Stimulated activated CD4-positive, alpha-beta T cell treated with anti-CD3 and anti-CD28 coated beads, Interleukin-12 subunit alpha, Interleukin-12 subunit beta, amount 100 ng/mL, for 24 hours (primary cell): ENCODE data around the gene TCP11X2.
"Not testable (repeated sequence)": the region's sequence is repeated elsewhere in the genome, so short reads cannot be mapped to it uniquely, and the experiment has no call there.

Source experiments
- DNase-seq, 2 experiments: peaks; one replicate each; pipeline ENCODE4 v3.0.0-alpha.2; 2020; ENCODE audit warnings: low read depth in 2 of 2

TCP11X2 gene

DNA sequence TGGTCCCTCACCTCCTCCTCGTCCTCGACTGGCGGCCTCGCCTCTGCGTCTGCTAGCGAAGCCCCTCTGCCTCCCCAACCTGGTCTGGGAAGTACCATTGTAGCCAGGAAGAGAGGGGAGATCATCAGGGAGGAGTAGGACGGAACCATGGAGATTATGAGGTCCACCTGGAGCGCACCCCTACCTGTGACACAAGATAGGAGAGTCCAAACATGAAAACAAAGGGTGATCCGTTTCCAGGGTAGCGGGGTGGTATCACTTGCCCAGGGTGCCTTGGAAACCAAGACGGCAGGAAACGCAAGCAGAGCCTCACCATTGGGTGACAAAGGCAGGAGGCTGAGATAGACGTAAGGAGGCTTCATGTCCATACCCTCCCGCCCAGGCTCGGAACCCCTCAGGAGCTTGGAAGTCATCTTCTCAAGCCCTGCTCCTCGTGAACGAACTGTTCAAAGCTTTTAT is at the start of gene TCP11X2:
TCP11X2 (minus strand) TSS at position 51 of the 459 bp plus-strand sequence.
- not testable (repeated sequence) for DNase-seq

DNA sequence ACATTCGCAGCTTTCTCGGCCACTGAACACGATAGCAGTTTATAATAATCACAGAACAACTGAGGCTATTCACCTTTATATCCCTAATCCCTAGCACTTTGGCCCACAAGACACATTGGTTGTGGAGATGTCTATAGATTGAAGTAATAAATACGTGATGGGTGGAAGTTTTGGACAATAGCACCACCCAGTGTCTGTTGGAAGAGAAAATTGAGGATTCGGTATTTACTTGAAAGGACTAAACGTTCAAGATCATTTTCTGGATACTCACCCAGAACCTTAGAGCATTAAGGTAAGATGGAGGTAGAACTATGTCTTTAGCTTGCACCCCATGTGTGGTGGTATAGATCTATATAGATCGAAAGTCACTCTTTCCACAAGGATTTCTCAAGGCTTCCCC is 45.7 kb upstream of the TCP11X2 start:
- no peak for DNase-seq

DNA sequence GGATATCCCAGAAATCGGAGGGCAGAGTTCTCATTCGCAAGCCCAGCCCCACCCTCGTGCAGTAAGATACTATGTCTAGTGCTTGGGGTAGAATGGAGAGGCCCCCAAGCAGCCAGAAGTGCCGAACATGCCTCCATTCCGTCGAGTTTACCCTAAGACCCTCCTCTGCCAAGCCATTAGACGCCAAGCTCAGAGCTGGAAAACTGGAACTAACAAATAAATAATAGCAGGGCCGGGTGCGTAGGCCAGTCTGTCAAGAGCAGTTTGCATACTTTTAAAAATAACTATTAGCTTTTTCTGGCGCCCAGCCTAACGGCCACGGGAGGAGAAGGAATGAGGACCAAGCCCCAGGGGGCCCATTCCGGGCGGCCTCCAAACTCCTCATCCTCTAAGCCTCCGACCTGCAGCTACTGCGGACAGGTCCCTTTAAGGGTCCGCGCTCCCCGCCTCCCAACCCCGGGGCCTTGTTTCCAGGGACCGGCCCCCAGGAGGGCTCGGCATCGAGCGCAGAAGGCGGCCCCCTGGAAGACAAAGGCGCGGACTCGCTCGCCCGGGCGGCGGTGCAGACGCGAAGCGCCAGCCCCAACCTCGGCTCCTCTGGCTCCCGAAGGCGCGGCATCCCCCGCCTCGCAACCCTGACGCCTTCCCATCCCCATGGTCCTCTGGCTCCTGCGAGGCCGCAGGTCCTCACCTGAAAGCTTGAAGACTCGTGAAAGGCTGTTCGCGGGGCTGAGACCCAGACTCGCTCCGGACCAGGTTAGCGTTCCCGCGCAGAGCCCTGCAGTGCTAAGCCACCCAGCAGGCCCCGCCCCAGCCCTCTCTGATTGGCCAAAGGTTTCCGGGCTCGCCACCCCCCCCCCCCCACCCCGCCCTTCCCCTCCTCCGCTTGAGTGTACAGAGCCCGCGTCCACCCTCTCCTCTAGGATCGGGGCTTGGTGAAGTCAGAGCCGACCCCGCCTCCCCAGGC is 44.6 kb upstream of the TCP11X2 start, which contains the start of gene TMSB15A:
TMSB15A (minus strand) TSS at position 765 of the 967 bp plus-strand sequence.
- peak; percentile 19 to 56 for DNase-seq

DNA sequence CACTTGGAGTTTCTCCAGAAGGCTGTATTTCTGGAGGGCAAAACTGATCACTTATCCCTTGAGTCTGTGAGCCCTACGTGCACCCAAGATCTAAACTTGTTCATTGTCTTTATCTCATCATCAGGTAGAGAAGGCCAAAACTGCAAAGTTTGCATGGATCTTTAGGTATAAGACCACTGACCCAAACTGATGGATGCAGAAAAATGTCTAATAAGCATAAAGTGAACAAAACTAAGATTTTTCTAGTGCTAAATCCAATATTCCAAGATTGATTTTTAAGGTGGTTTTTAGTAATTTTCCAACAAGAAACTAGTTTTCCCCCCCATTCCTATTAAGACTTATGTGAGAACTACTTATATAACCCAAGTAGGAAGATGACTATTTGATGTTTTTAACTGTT is 42.9 kb upstream of the TCP11X2 start:
- DNase-seq: no peak

DNA sequence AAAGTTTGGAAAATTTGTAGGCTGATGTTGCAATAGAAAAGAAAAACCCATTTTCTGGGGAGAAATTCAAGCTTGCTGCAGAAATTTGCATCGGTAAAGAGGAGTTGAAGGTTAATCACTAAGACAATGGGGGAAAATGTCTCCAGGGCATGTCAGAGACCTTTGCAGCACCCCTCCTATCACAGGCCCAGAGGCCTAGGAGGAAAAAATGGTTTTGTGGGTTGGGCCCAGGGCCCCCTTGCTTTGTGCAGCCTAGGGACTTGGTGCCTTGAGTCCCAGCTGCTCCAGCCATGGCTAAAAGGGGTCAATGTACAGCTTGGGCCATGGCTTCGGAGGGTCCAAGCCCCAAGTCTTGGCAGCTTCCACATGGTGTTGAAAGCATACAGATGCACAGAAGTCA is 27.1 kb upstream of the TCP11X2 start:
- no peak for DNase-seq

DNA sequence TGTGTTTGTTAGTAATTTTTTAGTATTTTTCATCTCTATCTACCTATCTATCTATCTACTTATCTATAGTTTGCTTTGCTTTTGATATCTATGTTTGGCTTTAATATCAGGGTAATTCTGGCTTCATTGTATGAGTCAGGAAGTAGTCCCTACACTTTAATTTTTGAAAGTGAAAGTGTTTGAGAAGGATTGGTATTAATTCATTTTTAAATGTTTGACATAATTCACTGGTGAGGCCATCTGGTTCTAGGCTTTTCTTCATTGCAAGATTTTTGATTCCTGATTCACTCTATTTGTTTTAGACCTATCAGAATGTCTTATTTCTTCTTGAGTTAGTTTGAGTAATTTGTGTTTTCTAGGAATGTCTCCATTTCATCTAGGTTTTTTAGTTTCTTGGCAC is 20.2 kb upstream of the TCP11X2 start:
- DNase-seq: no peak

DNA sequence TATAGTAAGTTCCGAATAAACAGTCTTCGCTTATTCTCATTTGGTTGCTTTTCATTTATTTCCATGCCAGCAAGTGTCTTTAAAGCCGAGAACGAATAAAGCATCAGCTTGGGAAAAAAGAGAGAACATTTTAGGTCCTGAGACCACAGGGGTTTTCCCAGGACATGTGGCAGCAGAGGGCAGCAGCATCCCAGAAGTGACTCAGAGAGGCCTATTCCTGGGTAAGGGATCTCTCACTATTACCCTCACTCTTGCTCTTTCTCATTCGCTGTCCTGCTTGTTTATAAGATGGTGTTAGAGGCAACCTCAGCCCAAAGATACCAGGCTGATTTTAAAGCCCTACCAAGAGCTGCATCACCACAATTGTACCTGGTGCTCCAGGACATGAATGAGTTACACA is 7.2 kb upstream of the TCP11X2 start:
- not testable (repeated sequence) for DNase-seq

DNA sequence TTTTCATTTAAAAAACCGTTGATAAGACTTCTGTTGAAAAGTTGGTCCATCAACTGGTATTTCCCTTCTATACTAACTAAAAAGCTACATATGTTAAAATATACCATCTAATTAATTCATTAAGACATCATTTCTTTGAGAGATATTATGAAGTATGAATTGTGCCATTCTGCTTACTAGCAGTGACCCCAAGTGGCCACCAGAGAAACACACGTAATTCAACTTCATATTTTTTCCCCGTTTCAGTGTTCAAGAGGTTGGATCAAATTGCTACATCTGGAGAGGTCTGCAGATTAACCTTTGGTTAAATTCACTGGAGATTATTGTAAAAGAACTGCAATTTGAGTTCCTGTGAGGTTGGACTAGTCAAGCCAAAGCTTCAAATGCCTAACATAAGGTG is 1.4 kb downstream of the TCP11X2 start:
- DNase-seq: not testable (repeated sequence)

DNA sequence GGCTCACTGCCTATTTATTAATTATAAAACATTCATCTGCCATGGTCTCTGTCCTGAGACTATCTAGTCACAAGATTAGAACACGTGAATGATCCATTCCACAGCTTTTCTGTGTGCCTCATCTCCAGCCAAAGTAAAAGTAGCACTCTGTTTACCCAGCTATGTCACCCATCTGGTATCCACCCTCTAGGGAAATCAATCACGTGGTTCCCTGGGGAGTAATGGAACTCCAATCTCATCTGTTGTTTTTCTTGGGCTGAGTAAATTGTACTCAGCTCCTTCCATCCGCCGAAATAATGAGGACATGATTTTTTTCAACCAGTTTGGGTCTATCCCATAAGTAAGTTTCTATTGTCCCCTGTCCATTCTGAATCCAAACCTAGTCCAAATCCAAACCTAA is 13.0 kb downstream of the TCP11X2 start:
- not testable (repeated sequence) for DNase-seq

DNA sequence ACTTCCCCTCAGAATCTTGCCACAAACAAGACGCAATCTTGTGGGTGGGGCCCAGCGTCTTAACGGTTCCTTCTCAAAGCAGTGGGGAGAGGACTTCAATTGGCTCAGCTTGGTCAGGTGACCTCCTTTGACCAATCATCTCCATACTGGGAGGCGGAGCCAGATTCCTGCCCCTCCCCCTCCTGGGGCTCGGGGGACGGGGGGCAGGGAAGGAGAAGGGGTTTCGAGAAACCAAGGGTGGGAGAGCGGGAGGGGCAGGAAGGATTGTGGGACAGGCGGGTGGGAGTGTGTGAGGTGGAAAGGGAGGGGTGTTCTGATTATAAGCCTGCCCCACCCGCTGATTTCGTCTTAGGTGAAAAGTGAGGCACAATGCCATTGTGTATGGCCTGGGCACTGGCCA is 31.7 kb downstream of the TCP11X2 start, which contains the start of gene NXF2B:
NXF2B (minus strand) TSS at position 101 of the 400 bp plus-strand sequence. CDS start 59,972 bp downstream, outside the sequence.
- not testable (repeated sequence) for DNase-seq

DNA sequence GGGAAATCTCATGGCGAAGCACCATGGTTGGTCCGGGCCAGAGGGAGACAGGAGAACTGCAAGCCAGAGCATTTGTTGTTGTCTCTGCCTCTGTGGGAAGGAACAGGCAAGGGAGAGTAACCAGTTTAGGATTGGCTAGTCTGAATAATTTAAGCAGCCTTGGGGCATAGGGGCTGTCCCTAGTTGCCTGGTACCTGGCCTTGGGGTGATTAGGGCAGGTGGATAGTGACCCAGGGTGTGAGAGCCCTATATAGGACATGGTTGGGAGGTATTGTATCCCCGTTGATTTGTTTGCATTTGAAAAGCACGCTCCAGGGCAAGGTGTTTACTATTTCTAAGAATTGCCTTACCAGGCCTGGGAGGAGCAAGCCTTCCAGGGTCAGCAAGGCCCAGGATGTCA is 57.1 kb downstream of the TCP11X2 start:
- DNase-seq: not testable (repeated sequence)
